Caco-2 (cell line): ENCODE measurements around the gene ARHGEF2. TPM values are rescaled to one million over a fixed set of nuclear protein-coding genes. Genes with fewer than 3 reads are reported as not detected.

Experiments used
- BruUV-seq: library from RNA; stranded (reverse); fragments of 400-500 nt; replicated peaks from 2 replicates; lab custom pipeline; 2021; lab: Mats Ljungman, UMichigan
- CTCF ChIA-PET: fragments of 300-600 bp; sonication (Branson Sonifier 250); formaldehyde crosslinking; loops from one replicate; lab custom pipeline; 2022; ENCODE audit warnings: antibody characterized with exemption; lab: Charles Lee
- POLR2A ChIA-PET: fragments of 300-600 bp; sonication (Branson Sonifier 250); formaldehyde crosslinking; loops from one replicate; lab custom pipeline; 2022; ENCODE audit warnings: antibody characterized with exemption; lab: Charles Lee
- DNase-seq, 2 experiments: peaks; one replicate each; pipeline versions ENCODE4 v3.0.0 to v3.0.0-alpha.2; 2020 to 2022
- H3K27me3 ChIP-seq: replicated peaks from 2 replicates; pipeline ENCODE4 v1.6.0; 2011; ENCODE audit warnings: low read length; ENCODE audit not compliant: control insufficient read depth, insufficient read depth
- H3K36me3 ChIP-seq: 2 replicates; pipeline ENCODE4 v1.5.1; 2011; ENCODE audit warnings: low read length; ENCODE audit not compliant: control insufficient read depth, insufficient read depth
- H3K4me1 ChIP-seq: fragments of 250-450 bp; sonication (Bioruptor Pico); 2 replicates; pipeline ENCODE4 v1.5.1; 2020; ENCODE audit warnings: mild to moderate bottlenecking
- H3K4me3 ChIP-seq: 2 replicates; pipeline ENCODE4 v1.5.1; 2011; ENCODE audit warnings: low read depth, mild to moderate bottlenecking, control low read depth, low read length
- H3K9me3 ChIP-seq: fragments of 250-450 bp; sonication (Bioruptor Pico); 2 replicates; pipeline ENCODE4 v1.5.1; 2020; ENCODE audit warnings: mild to moderate bottlenecking, moderate library complexity
- H3K27ac Mint-ChIP-seq: one replicate; pipeline ENCODE4 v1.8.0; 2022; ENCODE audit warnings: mixed read lengths; ENCODE audit not compliant: unreplicated experiment
- H3K27me3 Mint-ChIP-seq: one replicate; pipeline ENCODE4 v1.8.0; 2022; ENCODE audit warnings: mixed read lengths; ENCODE audit not compliant: insufficient read depth, unreplicated experiment
- H3K36me3 Mint-ChIP-seq: one replicate; pipeline ENCODE4 v1.8.0; 2022; ENCODE audit warnings: mild to moderate bottlenecking, mixed read lengths; ENCODE audit not compliant: insufficient read depth, unreplicated experiment
- H3K4me1 Mint-ChIP-seq: one replicate; pipeline ENCODE4 v1.8.0; 2022; ENCODE audit warnings: low read depth, mixed read lengths; ENCODE audit not compliant: unreplicated experiment
- H3K4me3 Mint-ChIP-seq: one replicate; pipeline ENCODE4 v1.8.0; 2022; ENCODE audit warnings: mild to moderate bottlenecking, moderate library complexity, mixed read lengths; ENCODE audit not compliant: unreplicated experiment
- H3K9me3 Mint-ChIP-seq: one replicate; pipeline ENCODE4 v1.8.0; 2022; ENCODE audit warnings: mixed read lengths; ENCODE audit not compliant: unreplicated experiment
- CTCF ChIP-seq, 2 experiments: fragments of 200-600 bp in 1 of 2; IDR thresholded peaks; 1 replicate in 1 of 2; 2 replicates in 1 of 2; pipeline versions ENCODE4 v1.5.1 to v1.8.0; 2011 to 2022; ENCODE audit warnings: antibody characterized with exemption in 1 of 2, control low read depth in 1 of 2, inconsistent platforms in 1 of 2, low read depth in 1 of 2, low read length in 1 of 2, mild to moderate bottlenecking in 1 of 2, moderate library complexity in 1 of 2; ENCODE audit not compliant: insufficient read depth in 1 of 2, severe bottlenecking in 1 of 2, unreplicated experiment in 1 of 2
- intact Hi-C: fragments of 100-400 bp; cut with micrococcal nuclease; formaldehyde crosslinking; loops from one replicate; pipeline ENCODE4 v1.10.0; 2022; ENCODE audit not compliant: unreplicated experiment
- total RNA-seq: library from RNA; stranded (reverse); gene quantifications from 2 replicates; pipeline ENCODE4 v1.2.3, GENCODE V29; 2022

The ARHGEF2 gene
- total RNA-seq, 1 experiment from 2014 or later: 60.3 TPM

GRCh38 chr1:155909894-155910293 lies 68.5 kb downstream of the ARHGEF2 start:
- H3K4me1 Mint-ChIP-seq: peaks cover 13% of the 10 kb centered on the region
- intact Hi-C loops: loop anchor here (10.0 kb wide), 1 partner anchor 55 kb away; the partner anchor contains the start of genes GON4L and SYT11
- H3K4me3 Mint-ChIP-seq: peak overlapping the region; percentile 89
- H3K9me3 Mint-ChIP-seq: no peaks in the 10 kb centered on the region
- H3K27me3 Mint-ChIP-seq: no peaks in the 10 kb centered on the region
- peak overlapping the region; percentile 1; the same call in 1 of the 2 replicates for H3K4me3 ChIP-seq
- ChIA-PET POLR2A (no interaction called here), CTCF (interaction anchor here (0.7 kb wide), 1 partner anchor 80 kb away, joined by 3 read pairs; no protein-coding TSS in a partner anchor)
- no peak for DNase-seq
- H3K36me3 ChIP-seq: peaks cover 9% of the 10 kb centered on the region; the same call in 1 of the 2 replicates
- H3K9me3 ChIP-seq: no peaks in the 10 kb centered on the region
- H3K4me1 ChIP-seq: 0 out of 2 replicates have a peak, but pooled peaks cover 7% of the 10 kb centered on the region
- no peaks in the 10 kb centered on the region for H3K27me3 ChIP-seq
- BruUV-seq: no TSS peak
- peaks cover 75% of the 10 kb centered on the region for H3K36me3 Mint-ChIP-seq
- H3K27ac Mint-ChIP-seq: peak overlapping the region; percentile 84
- TF ChIP-seq CTCF (IDR thresholded peaks at IDR 0.05; ENCODE audit: insufficient read depth in 1 of 2, low read depth in 1 of 2, low read length in 1 of 2, severe bottlenecking in 1 of 2, unreplicated experiment in 1 of 2): no peak

GRCh38 chr1:155904261-155904660 lies 74.1 kb downstream of the ARHGEF2 start:
- no peak overlapping the region for H3K4me3 Mint-ChIP-seq
- H3K36me3 Mint-ChIP-seq: peaks cover 67% of the 10 kb centered on the region
- H3K9me3 ChIP-seq: no peaks in the 10 kb centered on the region
- H3K4me1 ChIP-seq: no peaks in the 10 kb centered on the region
- TF ChIP-seq CTCF (IDR thresholded peaks at IDR 0.05; ENCODE audit: insufficient read depth in 1 of 2, low read depth in 1 of 2, low read length in 1 of 2, severe bottlenecking in 1 of 2, unreplicated experiment in 1 of 2): no peak
- POLR2A ChIA-PET: no interaction called here
- CTCF ChIA-PET: no interaction called here
- no peak for DNase-seq
- no peak overlapping the region for H3K27ac Mint-ChIP-seq
- intact Hi-C loops: no loop called here
- H3K9me3 Mint-ChIP-seq: no peaks in the 10 kb centered on the region
- H3K27me3 Mint-ChIP-seq: no peaks in the 10 kb centered on the region
- no TSS peak for BruUV-seq
- H3K4me1 Mint-ChIP-seq: no peaks in the 10 kb centered on the region
- no peak overlapping the region for H3K4me3 ChIP-seq
- no peaks in the 10 kb centered on the region for H3K27me3 ChIP-seq
- peaks cover 6% of the 10 kb centered on the region for H3K36me3 ChIP-seq

GRCh38 chr1:155900161-155900560 lies 78.2 kb downstream of the ARHGEF2 start:
- no peak for DNase-seq
- Mint-ChIP-seq H3K4me3 (no peak overlapping the region), H3K9me3 (no peaks in the 10 kb centered on the region), H3K27ac (no peak overlapping the region), H3K4me1 (no peaks in the 10 kb centered on the region), H3K36me3 (peaks cover 65% of the 10 kb centered on the region), H3K27me3 (no peaks in the 10 kb centered on the region)
- peaks cover 5% of the 10 kb centered on the region for H3K36me3 ChIP-seq
- BruUV-seq: no TSS peak
- no peaks in the 10 kb centered on the region for H3K4me1 ChIP-seq
- no peaks in the 10 kb centered on the region for H3K9me3 ChIP-seq
- POLR2A ChIA-PET: no interaction called here
- no peaks in the 10 kb centered on the region for H3K27me3 ChIP-seq
- CTCF ChIA-PET: no interaction called here
- intact Hi-C loops: no loop called here
- H3K4me3 ChIP-seq: no peak overlapping the region
- TF ChIP-seq CTCF (IDR thresholded peaks at IDR 0.05; ENCODE audit: insufficient read depth in 1 of 2, low read depth in 1 of 2, low read length in 1 of 2, severe bottlenecking in 1 of 2, unreplicated experiment in 1 of 2): no peak
